ENCODE results near the gene CEP76. TPM values are rescaled to one million over a fixed set of nuclear protein-coding genes. Genes with fewer than 3 reads are reported as not detected.
"Not testable (repeated sequence)": the region's sequence is repeated elsewhere in the genome, so short reads cannot be mapped to it uniquely, and the experiment has no call there.

The CEP76 gene
- total RNA-seq, 2 donors from 2014 or later: 6.2 to 10.2 TPM

DNA sequence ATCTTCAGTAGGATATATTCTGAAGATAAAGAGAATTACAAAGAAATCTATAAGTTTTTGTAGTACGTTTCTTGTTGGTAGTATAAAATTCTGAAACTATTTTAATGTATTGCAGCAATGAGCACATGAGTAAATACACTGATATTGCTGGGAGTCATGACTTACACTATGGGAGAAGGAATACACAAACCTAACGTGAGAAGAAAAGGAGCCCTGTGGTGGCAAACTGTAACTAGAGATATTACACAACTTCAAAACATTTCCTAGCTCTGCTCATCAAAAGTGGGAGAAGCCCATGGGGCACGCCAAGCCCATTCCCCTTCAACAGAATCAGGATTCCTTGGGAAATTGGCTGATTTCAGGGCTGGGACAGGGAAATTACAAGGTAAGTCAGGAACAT lies 65.1 kb downstream of the CEP76 start:
- TF ChIP-seq POLR2A (IDR thresholded peaks at IDR 0.05): no peak
- TF ChIP-seq, protein P1, sequence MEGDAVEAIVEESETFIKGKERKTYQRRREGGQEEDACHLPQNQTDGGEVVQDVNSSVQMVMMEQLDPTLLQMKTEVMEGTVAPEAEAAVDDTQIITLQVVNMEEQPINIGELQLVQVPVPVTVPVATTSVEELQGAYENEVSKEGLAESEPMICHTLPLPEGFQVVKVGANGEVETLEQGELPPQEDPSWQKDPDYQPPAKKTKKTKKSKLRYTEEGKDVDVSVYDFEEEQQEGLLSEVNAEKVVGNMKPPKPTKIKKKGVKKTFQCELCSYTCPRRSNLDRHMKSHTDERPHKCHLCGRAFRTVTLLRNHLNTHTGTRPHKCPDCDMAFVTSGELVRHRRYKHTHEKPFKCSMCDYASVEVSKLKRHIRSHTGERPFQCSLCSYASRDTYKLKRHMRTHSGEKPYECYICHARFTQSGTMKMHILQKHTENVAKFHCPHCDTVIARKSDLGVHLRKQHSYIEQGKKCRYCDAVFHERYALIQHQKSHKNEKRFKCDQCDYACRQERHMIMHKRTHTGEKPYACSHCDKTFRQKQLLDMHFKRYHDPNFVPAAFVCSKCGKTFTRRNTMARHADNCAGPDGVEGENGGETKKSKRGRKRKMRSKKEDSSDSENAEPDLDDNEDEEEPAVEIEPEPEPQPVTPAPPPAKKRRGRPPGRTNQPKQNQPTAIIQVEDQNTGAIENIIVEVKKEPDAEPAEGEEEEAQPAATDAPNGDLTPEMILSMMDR (IDR thresholded peaks at IDR 0.05): no peak
- H3K9me3 ChIP-seq: no peaks in the 10 kb centered on the region
- 90% methylated on average over 3 of the region's 3 CpGs for WGBS, 2 donors
- intact Hi-C loops (cut with DNase I): no loop called here
- no peak overlapping the region for H3K4me3 ChIP-seq
- H3K27ac ChIP-seq: no peak overlapping the region
- DNase-seq (no peak), ATAC-seq (no peak)
- H3K36me3 ChIP-seq (replicated peaks in 1 of 2; ENCODE audit: insufficient read depth in 1 of 2, low read depth in 2 of 2): no peaks in the 10 kb centered on the region
- H3K4me1 ChIP-seq: no peaks in the 10 kb centered on the region
- H3K27me3 ChIP-seq: no peaks in the 10 kb centered on the region

DNA sequence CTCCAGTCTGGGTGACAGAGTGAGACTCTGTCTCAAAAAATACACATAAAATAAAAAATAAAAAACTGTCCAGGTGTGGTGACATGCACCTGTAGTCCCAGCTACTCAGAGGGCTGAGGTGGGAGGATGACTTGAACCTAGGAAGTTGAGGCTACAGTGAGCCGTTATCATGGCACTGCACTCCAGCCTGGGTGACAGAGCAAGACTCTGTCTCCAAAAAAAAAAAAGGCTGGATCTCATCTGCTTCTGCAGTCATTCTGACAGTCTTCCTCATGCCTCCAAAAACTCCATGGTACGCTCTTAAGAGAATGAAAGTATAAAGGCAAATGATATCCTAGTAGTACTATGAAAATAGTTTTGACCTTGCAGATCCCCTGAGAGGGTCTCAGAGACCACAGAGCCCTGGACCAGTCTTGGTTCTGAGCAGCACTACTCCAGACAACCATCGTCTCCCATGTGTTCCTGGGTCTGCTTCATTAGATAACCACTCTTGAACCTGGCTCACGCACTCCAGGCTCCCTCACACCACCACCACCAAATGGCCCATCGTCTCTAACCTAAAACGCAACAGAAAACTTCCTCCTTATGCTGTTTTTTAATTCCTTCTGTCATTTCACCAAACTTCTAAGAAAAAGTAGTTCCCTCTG lies 70.6 kb downstream of the CEP76 start:
- Histone ChIP-seq H3K27ac (no peak overlapping the region), H3K27me3 (no peaks in the 10 kb centered on the region), H3K4me1 (no peaks in the 10 kb centered on the region), H3K9me3 (no peaks in the 10 kb centered on the region), H3K4me3 (no peak overlapping the region), H3K36me3 (replicated peaks in 1 of 2; ENCODE audit: insufficient read depth in 1 of 2, low read depth in 2 of 2) (no peaks in the 10 kb centered on the region)
- 69 to 78% methylated on average over 6 of the region's 6 CpGs for WGBS, 2 donors
- no peak for DNase-seq
- no peak for ATAC-seq
- intact Hi-C loops (cut with DNase I): no loop called here
- no peak for TF ChIP-seq POLR2A (IDR thresholded peaks at IDR 0.05)
- TF ChIP-seq, protein P1 (IDR thresholded peaks at IDR 0.05): no peak

DNA sequence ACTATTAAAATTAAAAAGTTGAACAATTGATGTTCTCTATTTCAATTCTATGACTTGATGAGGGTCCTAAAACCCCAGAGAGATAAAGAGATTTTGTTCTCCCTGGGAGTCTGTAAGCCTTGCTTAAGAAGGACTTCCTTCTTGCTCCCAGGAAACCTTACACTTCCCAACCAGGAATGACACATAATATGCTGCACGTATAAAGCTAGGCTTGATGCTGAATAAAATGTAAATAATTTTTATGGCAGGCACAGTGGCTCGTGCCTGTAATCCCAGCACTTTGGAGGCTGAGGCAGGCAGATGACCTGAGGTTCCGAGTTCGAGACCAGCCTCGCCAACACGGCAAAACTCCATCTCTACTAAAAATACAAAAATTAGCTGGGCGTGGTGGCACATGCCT lies 72.4 kb downstream of the CEP76 start:
- Histone ChIP-seq H3K9me3 (no peaks in the 10 kb centered on the region), H3K4me1 (no peaks in the 10 kb centered on the region), H3K36me3 (replicated peaks in 1 of 2; ENCODE audit: insufficient read depth in 1 of 2, low read depth in 2 of 2) (no peaks in the 10 kb centered on the region), H3K27me3 (no peaks in the 10 kb centered on the region), H3K27ac (no peak overlapping the region), H3K4me3 (no peak overlapping the region)
- TF ChIP-seq POLR2A (IDR thresholded peaks at IDR 0.05): no peak
- TF ChIP-seq, protein P1 (IDR thresholded peaks at IDR 0.05): no peak
- no peak for ATAC-seq
- intact Hi-C loops (cut with DNase I): no loop called here
- WGBS, 2 donors: 91 to 92% methylated on average over 7 of the region's 7 CpGs
- no peak for DNase-seq

DNA sequence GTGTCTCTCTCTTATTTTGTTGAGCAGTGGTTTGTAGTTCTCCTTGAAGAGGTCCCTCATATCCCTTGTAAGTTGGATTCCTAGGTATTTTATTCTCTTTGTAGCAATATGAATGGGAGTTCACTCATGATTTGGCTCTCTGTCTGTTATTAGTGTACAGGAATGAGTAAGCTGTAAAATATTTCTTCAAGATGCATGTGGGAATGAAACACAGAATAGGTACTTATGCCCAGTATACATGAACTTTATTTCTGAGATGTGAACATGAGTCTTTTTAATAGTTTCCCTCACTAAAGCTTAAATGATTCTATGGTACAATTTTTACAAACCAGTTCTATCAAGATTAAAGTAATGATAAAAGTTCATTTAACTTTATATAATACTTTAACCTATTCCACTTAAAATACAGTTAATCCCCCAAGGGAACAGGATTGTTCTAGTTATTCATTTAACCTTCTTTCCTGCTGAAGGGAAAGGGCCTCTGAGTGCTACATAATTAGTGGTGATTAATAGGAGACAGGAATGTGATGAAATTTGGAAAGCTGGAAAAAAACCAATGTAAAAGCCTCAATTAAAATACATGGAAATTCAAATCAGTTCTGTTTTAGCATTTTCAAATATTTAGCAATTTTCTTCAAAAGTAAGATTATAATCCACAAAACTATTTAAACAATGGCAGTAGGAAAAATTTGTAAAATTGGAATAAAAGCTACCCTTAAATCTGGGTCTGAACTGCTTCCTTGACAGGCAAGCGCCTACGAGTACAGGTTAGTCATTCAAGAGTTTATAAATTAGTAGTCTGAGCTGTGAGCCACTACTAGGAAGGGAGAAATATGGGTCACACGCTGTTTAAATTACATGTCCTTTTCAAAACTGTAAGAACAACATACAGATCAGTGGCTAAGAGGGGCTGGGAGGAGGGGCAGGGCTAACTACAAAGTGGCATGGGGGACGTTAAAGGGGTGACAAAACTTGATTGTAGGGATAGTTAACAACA lies 73.5 kb downstream of the CEP76 start:
- no peaks in the 10 kb centered on the region for H3K9me3 ChIP-seq
- no peaks in the 10 kb centered on the region for H3K36me3 ChIP-seq (replicated peaks in 1 of 2; ENCODE audit: insufficient read depth in 1 of 2, low read depth in 2 of 2)
- H3K27me3 ChIP-seq: no peaks in the 10 kb centered on the region
- H3K27ac ChIP-seq: peak overlapping the region in 2 of 4 donors; percentile 29 to 55
- DNase-seq: no peak
- WGBS, 2 donors: 55 to 66% methylated on average over 4 of the region's 4 CpGs
- H3K4me1 ChIP-seq: no peaks in the 10 kb centered on the region
- ATAC-seq: peak; percentile 60
- intact Hi-C loops (cut with DNase I): no loop called here
- H3K4me3 ChIP-seq: no peak overlapping the region
- no peak for TF ChIP-seq POLR2A (IDR thresholded peaks at IDR 0.05)
- TF ChIP-seq, protein P1 (IDR thresholded peaks at IDR 0.05): no peak

DNA sequence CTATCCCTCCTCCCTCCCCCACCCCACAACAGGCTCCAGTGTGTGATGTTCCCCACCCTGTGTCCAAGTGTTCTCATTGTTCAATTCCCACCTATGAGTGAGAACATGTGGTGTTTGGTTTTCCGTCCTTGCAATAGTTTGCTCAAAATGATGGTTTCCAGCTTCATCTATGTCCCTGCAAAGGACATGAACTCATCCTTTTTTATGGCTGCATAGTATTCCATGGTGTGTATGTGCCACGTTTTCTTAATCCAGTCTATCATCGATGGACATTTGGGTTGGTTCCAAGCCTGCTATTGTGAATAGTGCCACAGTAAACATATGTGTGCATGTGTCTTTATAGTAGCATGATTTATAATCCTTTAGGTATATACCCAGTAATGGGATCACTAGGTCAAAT lies 75.3 kb downstream of the CEP76 start:
- H3K27me3 ChIP-seq; DNase-seq; H3K9me3 ChIP-seq; ATAC-seq; H3K4me1 ChIP-seq; H3K4me3 ChIP-seq; intact Hi-C loops (cut with DNase I); H3K36me3 ChIP-seq (replicated peaks in 1 of 2; ENCODE audit: insufficient read depth in 1 of 2, low read depth in 2 of 2); H3K27ac ChIP-seq: not testable (repeated sequence)
- 91 to 94% methylated on average over 3 of the region's 3 CpGs for WGBS, 2 donors
